Epithelial cell of proximal tubule (primary cell): Measurements from ENCODE around the gene PPP4R4. TPM values are rescaled to one million over a fixed set of nuclear protein-coding genes. Genes with fewer than 3 reads are reported as not detected.
A peak's percentile ranks its signal among the peaks of the same experiment; 100 is the strongest.

Experiments used
- DNase-seq: peaks from one replicate; pipeline ENCODE4 v3.0.0-alpha.2; 2011; ENCODE audit warnings: low read depth
- H3K4me3 ChIP-seq: 2 replicates; pipeline ENCODE4 v1.5.1; 2011; ENCODE audit warnings: low read depth, mild to moderate bottlenecking, low read length
- total RNA-seq: library from RNA; depleted of rRNA; stranded (reverse); fragments of >200 nt; gene quantifications from 2 replicates; pipeline ENCODE4 v1.2.3, GENCODE V29; 2015
- TF ChIP-seq, protein P1 (sequence below): conservative IDR thresholded peaks from 2 replicates; pipeline ENCODE4 v1.5.1; 2012; ENCODE audit warnings: low read depth, mild to moderate bottlenecking, low read length

Gene PPP4R4
- total RNA-seq, 1 donor from 2014 or later, result 1.7 TPM

DNA sequence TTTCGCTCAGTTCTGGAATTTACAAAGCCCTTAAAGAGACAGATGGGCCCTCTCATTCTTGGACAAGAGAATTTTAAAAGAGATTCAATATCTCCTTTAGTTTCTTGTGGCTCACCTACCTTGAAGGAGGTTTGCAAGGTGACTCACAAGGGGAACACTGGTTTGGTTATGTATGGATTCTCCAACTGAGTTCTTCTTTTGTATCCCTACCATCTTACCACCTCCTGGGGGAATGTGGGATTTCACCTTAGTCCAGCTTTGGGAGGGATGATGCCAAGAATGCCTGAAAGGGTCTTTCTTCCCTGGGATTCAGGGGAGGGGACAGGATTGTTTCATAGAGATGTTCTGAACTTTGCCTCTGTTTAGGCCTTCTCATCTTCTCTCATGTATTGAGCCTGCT lies 3.7 kb downstream of the PPP4R4 start:
- no peak for DNase-seq
- H3K4me3 ChIP-seq, result no peak overlapping the region
- TF ChIP-seq, protein P1, sequence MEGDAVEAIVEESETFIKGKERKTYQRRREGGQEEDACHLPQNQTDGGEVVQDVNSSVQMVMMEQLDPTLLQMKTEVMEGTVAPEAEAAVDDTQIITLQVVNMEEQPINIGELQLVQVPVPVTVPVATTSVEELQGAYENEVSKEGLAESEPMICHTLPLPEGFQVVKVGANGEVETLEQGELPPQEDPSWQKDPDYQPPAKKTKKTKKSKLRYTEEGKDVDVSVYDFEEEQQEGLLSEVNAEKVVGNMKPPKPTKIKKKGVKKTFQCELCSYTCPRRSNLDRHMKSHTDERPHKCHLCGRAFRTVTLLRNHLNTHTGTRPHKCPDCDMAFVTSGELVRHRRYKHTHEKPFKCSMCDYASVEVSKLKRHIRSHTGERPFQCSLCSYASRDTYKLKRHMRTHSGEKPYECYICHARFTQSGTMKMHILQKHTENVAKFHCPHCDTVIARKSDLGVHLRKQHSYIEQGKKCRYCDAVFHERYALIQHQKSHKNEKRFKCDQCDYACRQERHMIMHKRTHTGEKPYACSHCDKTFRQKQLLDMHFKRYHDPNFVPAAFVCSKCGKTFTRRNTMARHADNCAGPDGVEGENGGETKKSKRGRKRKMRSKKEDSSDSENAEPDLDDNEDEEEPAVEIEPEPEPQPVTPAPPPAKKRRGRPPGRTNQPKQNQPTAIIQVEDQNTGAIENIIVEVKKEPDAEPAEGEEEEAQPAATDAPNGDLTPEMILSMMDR, result no peak

- DNase-seq, result no peak
- no peak overlapping the region for H3K4me3 ChIP-seq
- TF ChIP-seq, protein P1, result no peak
Observed at GRCh38 chr14:94179244-94179643, 5.1 kb downstream of the PPP4R4 start.

DNA sequence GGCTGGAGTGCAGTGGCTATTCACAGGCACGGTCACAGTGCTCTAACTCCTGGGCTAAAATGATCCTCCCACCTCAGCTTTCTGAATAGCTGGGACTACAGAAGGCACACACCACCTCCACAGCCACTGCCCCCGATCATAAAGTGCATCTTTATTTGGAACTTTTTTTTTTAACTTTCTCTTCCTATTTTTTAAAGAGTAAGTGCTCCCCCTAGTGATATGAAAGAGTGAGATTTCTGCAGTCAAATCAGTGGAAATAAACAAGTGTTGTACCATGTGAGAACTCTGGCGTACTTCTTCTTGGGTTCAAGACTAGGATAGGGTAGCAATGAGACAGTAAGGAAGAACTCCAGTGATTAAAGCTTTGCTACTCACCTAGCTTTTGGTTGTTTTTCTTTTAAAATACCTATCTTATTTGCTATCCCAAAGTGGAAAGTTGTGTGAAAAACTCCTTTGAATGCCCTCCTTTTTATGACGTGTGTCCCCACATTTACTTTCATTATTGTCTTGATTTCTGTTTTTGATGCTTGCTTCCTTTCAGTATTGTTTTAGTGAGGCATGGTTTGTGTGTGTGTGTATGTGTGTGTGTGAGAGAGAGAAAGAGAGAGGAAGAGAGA lies 6.6 kb downstream of the PPP4R4 start:
- DNase-seq, result peak; percentile 19
- peak overlapping the region; percentile 32 for H3K4me3 ChIP-seq
- TF ChIP-seq, protein P1, result peak; percentile 62

GRCh38 chr14:94181835-94182234 lies 7.7 kb downstream of the PPP4R4 start:
- DNase-seq, result no peak
- TF ChIP-seq, protein P1, result no peak
- no peak overlapping the region for H3K4me3 ChIP-seq

DNA sequence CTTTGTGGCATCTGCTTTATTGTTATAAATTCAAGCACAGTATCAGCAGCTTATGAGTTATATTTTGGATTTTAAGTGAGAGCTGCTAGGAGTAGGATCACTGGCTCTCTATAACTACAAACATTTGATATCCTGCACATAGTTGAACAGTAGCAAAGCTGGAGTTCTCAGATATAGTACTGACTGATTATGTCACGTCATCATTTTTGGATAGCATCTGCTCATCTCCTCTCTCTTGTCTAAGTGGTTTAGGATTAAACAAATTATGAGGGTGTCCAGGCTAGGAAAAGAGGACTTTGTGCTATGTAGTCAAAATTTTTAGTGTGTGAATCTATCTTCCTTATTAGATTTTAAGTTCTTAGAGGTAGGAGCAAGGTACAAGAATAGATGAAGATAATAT lies 18.4 kb downstream of the PPP4R4 start:
- no peak for DNase-seq
- no peak overlapping the region for H3K4me3 ChIP-seq
- TF ChIP-seq, protein P1, result no peak

DNA sequence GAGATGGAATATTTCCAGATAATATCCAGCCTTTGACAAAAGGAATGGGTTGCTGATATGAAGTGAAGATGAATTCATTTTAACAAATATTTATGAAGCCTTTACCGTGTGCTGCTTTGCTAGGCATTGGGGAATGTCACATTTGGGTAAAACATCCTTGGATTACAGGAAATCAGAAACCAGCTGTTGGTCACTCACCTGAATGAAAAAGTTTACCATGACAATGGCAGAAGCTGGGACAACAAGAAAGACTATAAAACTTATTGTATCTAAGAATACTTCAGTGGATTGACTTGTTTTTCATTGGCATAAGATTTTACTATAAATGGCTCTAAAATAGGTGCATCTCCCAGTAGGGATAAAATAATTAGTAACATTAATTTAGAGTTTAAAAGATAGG lies 19.7 kb downstream of the PPP4R4 start:
- H3K4me3 ChIP-seq, result no peak overlapping the region
- TF ChIP-seq, protein P1, result no peak
- DNase-seq, result no peak

DNA sequence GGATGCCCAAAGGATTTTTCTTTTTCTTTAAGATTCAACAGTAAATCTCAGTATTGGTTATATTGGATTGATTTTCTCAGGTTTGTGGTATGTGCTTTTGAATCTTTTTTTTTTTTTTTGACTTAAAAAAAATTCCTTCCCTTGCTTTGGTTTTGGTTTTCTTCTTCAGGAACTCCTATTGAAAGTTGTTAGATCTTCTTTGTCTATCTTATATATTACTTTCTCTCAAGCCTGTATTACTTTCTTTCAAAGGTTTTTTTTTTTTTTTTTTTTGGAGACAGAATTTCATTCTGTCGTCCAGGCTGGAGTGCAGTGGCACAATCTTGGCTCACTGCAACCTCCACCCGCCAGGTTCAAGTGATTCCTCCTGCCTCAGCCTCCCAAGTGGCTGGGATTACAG lies 21.9 kb downstream of the PPP4R4 start:
- TF ChIP-seq, protein P1, result no peak

More for the DNA sequence above, 21.9 kb downstream of the PPP4R4 start:
- DNase-seq, result no peak
- no peak overlapping the region for H3K4me3 ChIP-seq
